KMS-11 (cell line): ENCODE measurements around the gene PTPRT.

Experiments used
- H2AFZ ChIP-seq: fragments of 200-600 bp; sonication (generic); 2 replicates; pipeline ENCODE4 v1.6.1; 2016; ENCODE audit warnings: antibody characterized with exemption, mixed run types, low read depth
- H3K27ac ChIP-seq: fragments of 200-600 bp; sonication (generic); 2 replicates; pipeline ENCODE4 v1.6.1; 2016; ENCODE audit warnings: mild to moderate bottlenecking, mixed run types
- H3K27me3 ChIP-seq: fragments of 200-600 bp; sonication (generic); 2 replicates; pipeline ENCODE4 v1.6.1; 2017; ENCODE audit warnings: mild to moderate bottlenecking, low read depth, mixed run types, moderate library complexity; ENCODE audit not compliant: insufficient read depth
- H3K36me3 ChIP-seq: fragments of 200-600 bp; sonication (generic); 2 replicates; pipeline ENCODE4 v1.6.1; 2017; ENCODE audit warnings: mild to moderate bottlenecking, mixed run types; ENCODE audit not compliant: insufficient read depth
- H3K4me1 ChIP-seq: fragments of 200-600 bp; sonication (generic); 2 replicates; pipeline ENCODE4 v1.6.1; 2016; ENCODE audit warnings: mild to moderate bottlenecking, low read depth, mixed run types; ENCODE audit not compliant: poor library complexity, severe bottlenecking
- H3K4me2 ChIP-seq: fragments of 200-600 bp; sonication (generic); 2 replicates; pipeline ENCODE4 v1.7.0; 2016; ENCODE audit warnings: mild to moderate bottlenecking, mixed run types
- H3K4me3 ChIP-seq: fragments of 200-600 bp; sonication (generic); IDR thresholded peaks from 2 replicates; pipeline ENCODE4 v1.6.1; 2017; ENCODE audit warnings: low read depth, low read length, mixed read lengths; ENCODE audit not compliant: insufficient read depth
- H3K79me2 ChIP-seq: fragments of 200-600 bp; sonication (generic); 2 replicates; pipeline ENCODE4 v1.6.1; 2016; ENCODE audit warnings: low read depth, mixed run types; ENCODE audit not compliant: insufficient read depth
- H3K9ac ChIP-seq: fragments of 200-600 bp; sonication (generic); 2 replicates; pipeline ENCODE4 v1.6.1; 2016; ENCODE audit warnings: mild to moderate bottlenecking, mixed run types
- H4K20me1 ChIP-seq: fragments of 200-600 bp; sonication (generic); 2 replicates; pipeline ENCODE4 v1.6.1; 2016; ENCODE audit warnings: mild to moderate bottlenecking, mixed run types; ENCODE audit not compliant: insufficient read depth
- TF ChIP-seq, protein P1 (sequence below): fragments of 200-600 bp; sonication (generic); conservative IDR thresholded peaks from 2 replicates; pipeline ENCODE4 v1.6.1; 2017; ENCODE audit warnings: low read depth, mild to moderate bottlenecking, antibody characterized with exemption, low read length, moderate library complexity, mixed read lengths

PTPRT gene

DNA sequence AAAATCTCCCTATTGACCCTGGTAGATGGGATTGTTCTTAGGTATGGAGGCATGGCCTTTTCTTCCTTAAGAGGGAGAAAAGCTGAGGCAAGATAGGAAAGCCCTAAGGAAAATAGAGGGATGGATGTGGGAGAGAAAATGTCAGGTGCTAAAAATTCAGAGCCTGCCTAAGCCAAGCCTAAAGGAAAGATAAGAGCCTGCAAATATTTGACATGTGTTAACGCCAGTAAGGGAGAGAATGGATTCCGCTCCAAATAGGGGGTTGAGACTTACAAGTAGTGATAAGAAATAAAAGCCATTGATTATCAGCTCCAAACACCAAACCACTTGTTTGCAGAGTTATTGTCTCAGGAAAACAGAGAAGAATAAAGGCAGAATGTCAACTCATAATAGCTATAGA, 533.6 kb downstream of the PTPRT start:
- TF ChIP-seq, protein P1, sequence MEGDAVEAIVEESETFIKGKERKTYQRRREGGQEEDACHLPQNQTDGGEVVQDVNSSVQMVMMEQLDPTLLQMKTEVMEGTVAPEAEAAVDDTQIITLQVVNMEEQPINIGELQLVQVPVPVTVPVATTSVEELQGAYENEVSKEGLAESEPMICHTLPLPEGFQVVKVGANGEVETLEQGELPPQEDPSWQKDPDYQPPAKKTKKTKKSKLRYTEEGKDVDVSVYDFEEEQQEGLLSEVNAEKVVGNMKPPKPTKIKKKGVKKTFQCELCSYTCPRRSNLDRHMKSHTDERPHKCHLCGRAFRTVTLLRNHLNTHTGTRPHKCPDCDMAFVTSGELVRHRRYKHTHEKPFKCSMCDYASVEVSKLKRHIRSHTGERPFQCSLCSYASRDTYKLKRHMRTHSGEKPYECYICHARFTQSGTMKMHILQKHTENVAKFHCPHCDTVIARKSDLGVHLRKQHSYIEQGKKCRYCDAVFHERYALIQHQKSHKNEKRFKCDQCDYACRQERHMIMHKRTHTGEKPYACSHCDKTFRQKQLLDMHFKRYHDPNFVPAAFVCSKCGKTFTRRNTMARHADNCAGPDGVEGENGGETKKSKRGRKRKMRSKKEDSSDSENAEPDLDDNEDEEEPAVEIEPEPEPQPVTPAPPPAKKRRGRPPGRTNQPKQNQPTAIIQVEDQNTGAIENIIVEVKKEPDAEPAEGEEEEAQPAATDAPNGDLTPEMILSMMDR = no peak
- no peaks in the 10 kb centered on the region for H3K79me2 ChIP-seq

GRCh38 chr20:42652266-42652665, 537.4 kb downstream of the PTPRT start:
- no peaks in the 10 kb centered on the region for H3K79me2 ChIP-seq
- TF ChIP-seq, protein P1 = no peak

More for the DNA sequence above, 533.6 kb downstream of the PTPRT start:
- Histone ChIP-seq H2AFZ (no peak overlapping the region), H3K4me3 (no peak overlapping the region), H3K27me3 (no peaks in the 10 kb centered on the region), H4K20me1 (no peaks in the 10 kb centered on the region), H3K36me3 (no peaks in the 10 kb centered on the region), H3K27ac (no peak overlapping the region), H3K9ac (no peak overlapping the region), H3K4me1 (no peaks in the 10 kb centered on the region), H3K4me2 (no peak overlapping the region)

DNA sequence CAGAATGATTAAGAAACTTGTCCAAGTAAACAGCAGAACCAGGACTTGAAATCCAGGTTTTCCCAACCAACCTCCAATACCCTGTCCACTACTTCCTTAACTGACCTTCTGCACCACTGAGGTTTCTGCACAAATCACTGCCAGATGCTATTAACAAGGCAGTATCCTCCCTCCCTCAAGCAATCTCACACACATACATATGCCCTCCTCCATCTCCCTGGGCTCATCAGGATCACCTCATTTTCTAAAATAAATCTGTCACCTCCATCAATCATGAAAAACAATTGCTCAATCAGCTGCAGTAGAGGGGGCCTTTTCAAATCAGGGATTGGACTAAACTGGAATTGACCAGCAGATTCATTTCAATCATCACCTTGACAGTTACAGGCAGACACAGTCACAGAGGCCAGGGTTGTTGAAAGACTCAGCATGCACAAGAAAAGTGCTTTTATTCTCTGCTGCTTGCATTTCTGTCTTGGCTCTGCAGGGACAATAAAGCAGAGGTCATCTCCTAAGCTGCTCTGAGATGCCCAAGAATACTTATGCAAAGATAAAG, 539.4 kb downstream of the PTPRT start:
- Histone ChIP-seq H2AFZ (no peak overlapping the region), H3K27me3 (no peaks in the 10 kb centered on the region), H3K4me3 (no peak overlapping the region), H3K36me3 (no peaks in the 10 kb centered on the region), H3K4me2 (no peak overlapping the region), H3K27ac (no peak overlapping the region), H3K9ac (no peak overlapping the region), H3K79me2 (no peaks in the 10 kb centered on the region), H4K20me1 (no peaks in the 10 kb centered on the region), H3K4me1 (no peaks in the 10 kb centered on the region)
- TF ChIP-seq, protein P1 = no peak

More at GRCh38 chr20:42652266-42652665, 537.4 kb downstream of the PTPRT start:
- Histone ChIP-seq H2AFZ (no peak overlapping the region), H4K20me1 (no peaks in the 10 kb centered on the region), H3K4me3 (no peak overlapping the region), H3K27me3 (no peaks in the 10 kb centered on the region), H3K27ac (no peak overlapping the region), H3K4me2 (no peak overlapping the region), H3K9ac (no peak overlapping the region), H3K4me1 (no peaks in the 10 kb centered on the region), H3K36me3 (no peaks in the 10 kb centered on the region)

DNA sequence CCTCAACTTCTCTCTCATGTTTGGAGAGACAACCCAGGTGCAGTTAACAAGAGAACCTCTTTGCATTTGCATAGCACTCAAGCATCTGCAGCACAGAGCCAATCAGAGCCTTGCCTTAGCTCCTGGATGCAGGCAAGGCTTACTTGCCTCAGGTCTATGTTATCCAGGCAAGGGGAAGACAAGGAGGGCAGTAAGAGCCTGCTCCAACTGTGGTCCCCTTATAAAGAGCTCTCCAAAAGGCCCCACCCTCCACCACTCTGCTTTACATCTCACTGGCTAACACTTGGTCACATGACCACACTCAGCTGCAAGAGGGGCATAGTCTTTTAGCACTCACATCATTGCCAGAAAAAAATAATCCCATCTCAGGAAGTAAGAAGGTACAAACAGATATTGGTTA, 540.0 kb downstream of the PTPRT start:
- Histone ChIP-seq H3K27me3 (no peaks in the 10 kb centered on the region), H4K20me1 (no peaks in the 10 kb centered on the region), H3K4me2 (no peak overlapping the region), H3K9ac (no peak overlapping the region), H3K79me2 (no peaks in the 10 kb centered on the region), H2AFZ (no peak overlapping the region), H3K27ac (no peak overlapping the region), H3K4me3 (no peak overlapping the region), H3K36me3 (no peaks in the 10 kb centered on the region), H3K4me1 (no peaks in the 10 kb centered on the region)
- TF ChIP-seq, protein P1 = no peak
